ENCODE measurements around the gene NRN1L.
"Not testable (repeated sequence)": the region's sequence is repeated elsewhere in the genome, so short reads cannot be mapped to it uniquely, and the experiment has no call there.

Gene NRN1L

GRCh38 chr16:67881621-67882161 is 3.0 kb upstream of the NRN1L start:
- in situ Hi-C loops (cut with MboI; ENCODE audit: low sequenced_read_pairs): no loop called here

- in situ Hi-C loops (cut with MboI; ENCODE audit: low sequenced_read_pairs): no loop called here
Observed at GRCh38 chr16:67882374-67883145, 2.1 kb upstream of the NRN1L start.

DNA sequence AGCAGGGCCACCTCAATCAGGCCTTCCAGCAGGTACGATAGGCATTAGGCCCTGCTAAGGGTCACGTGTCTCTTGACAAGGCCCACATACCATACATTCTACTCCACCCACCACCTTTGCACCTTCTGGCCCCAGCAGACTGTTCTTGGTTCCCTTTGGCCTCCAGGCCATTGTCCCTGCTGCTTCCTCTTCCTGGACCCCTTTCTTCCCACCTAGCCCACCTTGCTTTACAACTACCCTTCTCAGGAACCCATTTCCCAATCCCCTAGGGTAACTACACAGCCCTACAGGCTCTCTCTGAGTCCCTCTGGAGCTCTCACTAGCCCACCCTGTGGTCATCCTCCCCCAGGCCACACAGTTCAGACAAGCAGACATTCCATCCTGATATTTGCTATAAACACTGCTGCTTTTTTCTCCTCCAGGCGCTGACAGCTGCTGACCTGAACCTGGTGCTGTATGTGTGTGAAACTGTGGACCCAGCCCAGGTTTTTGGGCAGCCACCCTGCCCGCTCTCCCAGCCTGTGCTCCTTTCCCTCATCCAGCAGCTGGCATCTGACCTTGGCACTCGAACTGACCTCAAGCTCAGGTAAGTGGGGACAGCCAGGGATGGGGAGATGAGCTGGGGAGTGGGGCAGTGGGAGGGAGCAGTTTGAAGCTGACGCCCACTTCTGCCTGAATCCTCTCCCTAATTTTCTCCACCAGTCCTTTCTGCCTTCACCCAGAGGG is 1.4 kb upstream of the NRN1L start:
- in situ Hi-C loops (cut with MboI; ENCODE audit: low sequenced_read_pairs): no loop called here

DNA sequence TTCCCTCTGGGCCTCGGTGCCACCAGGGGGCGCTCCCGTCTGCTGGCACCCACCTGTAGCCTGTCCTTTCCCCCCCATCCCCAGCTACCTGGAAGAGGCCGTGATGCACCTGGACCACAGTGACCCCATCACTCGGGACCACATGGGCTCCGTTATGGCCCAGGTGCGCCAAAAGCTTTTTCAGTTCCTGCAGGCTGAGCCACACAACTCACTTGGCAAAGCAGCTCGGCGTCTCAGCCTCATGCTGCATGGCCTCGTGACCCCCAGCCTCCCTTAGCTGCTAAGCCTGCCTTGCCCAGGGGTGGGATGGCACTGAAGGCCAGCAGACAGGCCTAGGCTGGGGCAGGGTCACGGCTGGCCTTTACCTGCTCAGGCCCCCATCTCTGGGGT is 818 bp upstream of the NRN1L start:
- in situ Hi-C loops (cut with MboI; ENCODE audit: low sequenced_read_pairs): no loop called here

- in situ Hi-C loops (cut with MboI; ENCODE audit: low sequenced_read_pairs): no loop called here
Observed at GRCh38 chr16:67885545-67885944, 860 bp downstream of the NRN1L start.

GRCh38 chr16:67885976-67886375 is 1.3 kb downstream of the NRN1L start:
- in situ Hi-C loops (cut with MboI; ENCODE audit: low sequenced_read_pairs): no loop called here

DNA sequence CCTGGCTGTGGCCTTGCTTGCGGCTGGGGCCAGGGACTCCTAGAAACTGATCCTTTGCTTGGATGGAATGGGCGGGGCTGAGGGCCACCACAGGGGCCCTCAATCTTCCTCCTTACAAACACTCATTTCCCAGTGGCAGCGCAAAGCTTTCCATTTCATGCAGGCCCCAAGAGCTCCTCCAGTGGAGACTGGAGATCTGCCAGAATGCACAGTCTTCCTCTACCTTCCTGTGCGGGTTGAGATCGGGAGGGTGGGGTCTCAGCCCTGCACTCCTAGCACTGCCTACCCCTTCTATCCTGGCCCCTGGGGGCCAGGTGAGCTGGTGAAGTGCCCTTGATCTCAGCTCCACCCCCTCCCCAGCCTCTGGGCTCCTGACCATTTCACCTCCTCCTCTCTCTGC is 1.7 kb downstream of the NRN1L start:
- in situ Hi-C loops (cut with MboI; ENCODE audit: low sequenced_read_pairs): no loop called here

- in situ Hi-C loops (cut with MboI; ENCODE audit: low sequenced_read_pairs): no loop called here
Observed at GRCh38 chr16:67888331-67888730, 3.6 kb downstream of the NRN1L start.

DNA sequence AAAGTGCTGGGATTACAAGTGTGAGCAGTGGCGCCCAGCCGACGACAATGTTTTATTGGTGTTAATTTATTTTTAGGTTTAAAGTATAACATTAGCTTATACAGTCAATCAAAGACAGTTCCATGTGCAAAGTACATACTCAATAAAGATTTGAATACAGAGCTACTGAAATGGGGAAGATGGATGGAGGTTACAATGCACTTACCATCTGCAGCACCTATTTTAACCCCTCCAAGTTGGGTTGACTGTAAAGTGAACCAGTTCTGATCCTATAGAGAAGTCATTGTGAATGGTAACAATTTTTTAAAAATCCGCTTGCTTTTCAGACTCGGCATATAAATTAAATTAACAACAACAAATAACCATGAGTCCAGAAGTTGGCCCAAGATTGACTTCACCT is 7.7 kb downstream of the NRN1L start:
- in situ Hi-C loops (cut with MboI; ENCODE audit: low sequenced_read_pairs): no loop called here

GRCh38 chr16:67892899-67893742 is 8.4 kb downstream of the NRN1L start, which contains the start of gene PSKH1:
TSS of gene PSKH1 (plus strand) at chr16:67893254. CDS start at chr16:67908750, 15,496 bp downstream.
- in situ Hi-C loops (cut with MboI; ENCODE audit: low sequenced_read_pairs): no loop called here

DNA sequence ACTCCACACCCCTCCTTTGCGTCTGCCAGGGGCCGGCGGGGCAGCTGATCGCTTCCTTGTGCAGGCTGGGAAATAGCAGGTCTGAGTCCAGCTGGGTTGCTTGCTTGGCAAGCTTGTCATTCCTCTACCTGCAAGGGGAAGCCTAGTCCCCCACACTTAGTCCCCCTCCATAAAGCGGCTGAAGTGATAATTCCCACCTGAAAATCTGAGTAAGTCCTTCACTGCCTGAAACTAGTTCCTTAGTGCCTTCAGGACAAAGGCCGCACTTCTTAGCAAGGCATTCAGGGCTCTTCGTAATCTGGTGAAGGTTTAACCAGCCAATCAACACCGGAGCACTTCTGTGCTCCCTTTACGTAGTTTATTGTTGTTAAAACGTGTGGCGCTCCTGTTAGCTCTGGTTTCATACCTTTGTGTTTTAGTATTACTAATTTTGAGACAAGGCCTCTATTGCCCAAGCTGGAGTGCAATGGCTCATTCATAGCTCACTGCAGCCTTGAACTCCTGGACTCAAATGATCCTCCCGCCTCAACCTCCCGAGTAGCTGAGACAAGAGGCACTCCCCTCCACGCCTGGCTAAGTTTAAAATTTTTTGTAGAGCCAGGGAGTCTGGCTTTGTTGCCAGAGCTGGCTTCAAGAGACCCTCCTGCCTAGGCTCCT is 9.2 kb downstream of the NRN1L start:
- in situ Hi-C loops (cut with MboI; ENCODE audit: low sequenced_read_pairs): no loop called here

DNA sequence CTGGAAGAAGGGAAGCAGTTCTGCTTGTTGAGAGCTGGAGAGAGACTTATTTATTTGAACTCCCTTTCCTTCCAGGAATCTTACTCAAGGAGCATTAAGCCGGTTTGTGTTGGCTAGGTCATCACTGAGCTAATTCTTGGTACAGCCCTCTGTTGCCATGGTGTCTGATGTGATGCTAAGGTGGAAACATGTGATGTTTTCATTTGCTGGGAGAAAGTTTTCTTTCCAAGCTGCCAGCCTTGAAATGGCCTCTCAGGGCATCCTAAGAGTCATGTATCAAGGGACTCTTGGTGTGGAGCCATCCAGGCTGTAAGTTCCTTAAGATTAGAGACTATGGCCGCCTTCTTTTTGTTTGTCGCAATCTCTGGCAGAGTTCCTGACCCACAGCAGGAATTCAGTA is 12.5 kb downstream of the NRN1L start:
- in situ Hi-C loops (cut with MboI; ENCODE audit: low sequenced_read_pairs): no loop called here

DNA sequence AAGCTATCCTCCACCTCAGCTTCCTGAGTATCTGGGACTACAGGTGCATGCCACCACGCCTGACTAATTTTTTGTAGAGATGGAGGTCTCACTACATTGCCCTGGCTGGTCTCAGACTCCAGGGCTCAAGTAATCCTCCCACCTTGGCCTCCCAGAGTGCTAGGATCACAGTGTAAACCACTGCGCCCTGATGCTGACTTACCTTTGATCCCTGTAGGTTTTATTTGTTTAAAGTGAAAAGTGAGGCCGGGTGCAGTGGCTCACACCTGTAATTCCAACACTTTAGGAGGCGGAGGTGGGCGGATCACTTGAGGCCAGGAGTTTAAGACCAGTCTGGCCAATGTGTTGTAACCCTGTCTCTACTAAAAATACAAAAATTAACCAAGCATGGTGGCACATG is 17.0 kb downstream of the NRN1L start:
- in situ Hi-C loops (cut with MboI; ENCODE audit: low sequenced_read_pairs): no loop called here

DNA sequence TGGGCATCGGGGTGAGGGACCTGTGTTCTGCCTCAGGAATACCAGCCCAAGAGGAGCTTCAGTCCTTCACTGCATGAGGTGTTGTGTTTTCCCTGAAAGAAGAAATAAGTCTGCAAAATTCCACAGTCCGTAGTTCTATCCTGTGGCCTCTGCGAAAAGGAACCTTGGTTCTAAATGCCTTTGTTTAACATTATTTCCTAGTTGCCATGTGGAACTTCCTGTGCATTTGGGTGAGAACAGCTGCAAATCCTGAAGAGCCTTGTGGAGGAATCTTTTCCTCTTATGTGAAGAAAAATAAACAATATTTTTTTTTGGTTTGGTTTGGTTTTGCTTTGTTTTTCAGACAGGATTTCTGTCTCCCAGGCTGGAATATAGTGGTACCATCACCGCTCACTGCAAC is 18.1 kb downstream of the NRN1L start:
- in situ Hi-C loops (cut with MboI; ENCODE audit: low sequenced_read_pairs): no loop called here

GRCh38 chr16:67907397-67908180 is 22.9 kb downstream of the NRN1L start:
- in situ Hi-C loops (cut with MboI; ENCODE audit: low sequenced_read_pairs): no loop called here

- in situ Hi-C loops (cut with MboI; ENCODE audit: low sequenced_read_pairs): no loop called here
Observed at GRCh38 chr16:67909056-67909742, 24.5 kb downstream of the NRN1L start.

- in situ Hi-C loops (cut with MboI; ENCODE audit: low sequenced_read_pairs): no loop called here
Observed at GRCh38 chr16:67910158-67910557, 25.5 kb downstream of the NRN1L start.

GRCh38 chr16:67914758-67915495 is 30.2 kb downstream of the NRN1L start:
- in situ Hi-C loops (cut with MboI; ENCODE audit: low sequenced_read_pairs): no loop called here

- in situ Hi-C loops (cut with MboI; ENCODE audit: low sequenced_read_pairs): not testable (repeated sequence)
Observed at GRCh38 chr16:67915496-67915769, 30.7 kb downstream of the NRN1L start.
